ENCODE results near the gene ANKRD55.

- no peak for TF ChIP-seq CTCF (IDR thresholded peaks at IDR 0.05; ENCODE audit: insufficient read depth, low read depth, low read length)
- TF ChIP-seq EZH2 (IDR thresholded peaks at IDR 0.05; ENCODE audit: insufficient read depth, low read length): no peak
Observed at GRCh38 chr5:56278335-56278753, 45.2 kb upstream of the ANKRD55 start.
